ENCODE measurements around the gene KCNK5.

The KCNK5 gene

DNA sequence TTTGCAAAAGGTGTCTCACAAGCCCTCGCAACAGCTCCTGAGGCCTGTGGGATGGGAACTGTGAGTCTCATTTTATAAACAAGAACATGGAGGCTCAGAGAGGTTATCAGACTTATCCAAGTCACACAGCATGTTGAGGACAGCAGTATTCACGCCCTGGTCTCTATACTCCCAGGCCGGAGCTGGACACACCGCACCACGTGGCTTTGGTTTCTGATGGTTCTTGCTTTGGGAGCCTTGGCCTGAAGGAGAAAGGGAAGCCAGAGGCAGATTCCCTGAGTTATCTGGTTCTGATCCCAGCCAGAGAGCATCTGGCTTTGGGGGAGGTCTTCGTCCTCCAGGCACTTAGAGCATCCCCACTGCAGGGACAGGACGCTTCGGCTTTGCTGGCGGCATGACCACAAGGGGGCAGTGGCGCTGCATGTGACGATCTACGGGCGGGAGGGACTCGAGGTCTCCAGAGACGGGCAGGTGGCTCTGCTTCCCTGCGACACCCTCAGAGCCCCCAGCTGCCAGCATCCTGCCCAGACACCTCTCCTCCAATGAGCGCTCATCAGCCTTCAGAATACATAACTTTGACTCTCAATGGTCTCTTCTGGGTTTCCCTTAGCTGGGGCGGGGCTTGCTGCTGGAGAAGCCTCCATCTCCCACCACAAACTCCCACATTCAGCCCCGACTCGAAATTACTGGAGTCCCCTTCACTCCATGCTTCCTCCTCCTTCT lies 62.9 kb downstream of the KCNK5 start:
- TF ChIP-seq, protein P1, sequence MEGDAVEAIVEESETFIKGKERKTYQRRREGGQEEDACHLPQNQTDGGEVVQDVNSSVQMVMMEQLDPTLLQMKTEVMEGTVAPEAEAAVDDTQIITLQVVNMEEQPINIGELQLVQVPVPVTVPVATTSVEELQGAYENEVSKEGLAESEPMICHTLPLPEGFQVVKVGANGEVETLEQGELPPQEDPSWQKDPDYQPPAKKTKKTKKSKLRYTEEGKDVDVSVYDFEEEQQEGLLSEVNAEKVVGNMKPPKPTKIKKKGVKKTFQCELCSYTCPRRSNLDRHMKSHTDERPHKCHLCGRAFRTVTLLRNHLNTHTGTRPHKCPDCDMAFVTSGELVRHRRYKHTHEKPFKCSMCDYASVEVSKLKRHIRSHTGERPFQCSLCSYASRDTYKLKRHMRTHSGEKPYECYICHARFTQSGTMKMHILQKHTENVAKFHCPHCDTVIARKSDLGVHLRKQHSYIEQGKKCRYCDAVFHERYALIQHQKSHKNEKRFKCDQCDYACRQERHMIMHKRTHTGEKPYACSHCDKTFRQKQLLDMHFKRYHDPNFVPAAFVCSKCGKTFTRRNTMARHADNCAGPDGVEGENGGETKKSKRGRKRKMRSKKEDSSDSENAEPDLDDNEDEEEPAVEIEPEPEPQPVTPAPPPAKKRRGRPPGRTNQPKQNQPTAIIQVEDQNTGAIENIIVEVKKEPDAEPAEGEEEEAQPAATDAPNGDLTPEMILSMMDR (IDR thresholded peaks at IDR 0.05; ENCODE audit: insufficient read depth, low read length, missing control alignments), result peak; percentile 86
- POLR2A ChIA-PET, result no interaction called here

GRCh38 chr6:39157511-39157910 lies 71.8 kb downstream of the KCNK5 start:
- ChIA-PET CTCF (interaction anchor here (1.6 kb wide), 1 partner anchor 153 kb away, joined by 4 read pairs; no protein-coding TSS in a partner anchor), POLR2A (no interaction called here)
- TF ChIP-seq, protein P1 (IDR thresholded peaks at IDR 0.05; ENCODE audit: insufficient read depth, low read length, missing control alignments), result no peak
- H3K4me3 ChIP-seq (ENCODE audit: low read depth, low read length), result no peak overlapping the region
- no peak for DNase-seq (ENCODE audit: low read depth, low spot score)

More for the DNA sequence above, 62.9 kb downstream of the KCNK5 start:
- H3K4me3 ChIP-seq (ENCODE audit: low read depth, low read length), result no peak overlapping the region
- CTCF ChIA-PET, result interaction anchor here (0.7 to 8.8 kb wide), 10 partner anchors 8 to 144 kb away, joined by 3 to 107 read pairs (median 4); no protein-coding TSS in a partner anchor
- DNase-seq (ENCODE audit: low read depth, low spot score), result no peak

- TF ChIP-seq, protein P1 (IDR thresholded peaks at IDR 0.05; ENCODE audit: insufficient read depth, low read length, missing control alignments), result no peak
- DNase-seq (ENCODE audit: low read depth, low spot score), result no peak
- H3K4me3 ChIP-seq (ENCODE audit: low read depth, low read length), result no peak overlapping the region
- ChIA-PET POLR2A (no interaction called here), CTCF (interaction anchor here (1.6 kb wide), 1 partner anchor 154 kb away, joined by 4 read pairs; no protein-coding TSS in a partner anchor)
These were observed 72.5 kb downstream of the KCNK5 start for GRCh38 chr6:39156801-39157200.

DNA sequence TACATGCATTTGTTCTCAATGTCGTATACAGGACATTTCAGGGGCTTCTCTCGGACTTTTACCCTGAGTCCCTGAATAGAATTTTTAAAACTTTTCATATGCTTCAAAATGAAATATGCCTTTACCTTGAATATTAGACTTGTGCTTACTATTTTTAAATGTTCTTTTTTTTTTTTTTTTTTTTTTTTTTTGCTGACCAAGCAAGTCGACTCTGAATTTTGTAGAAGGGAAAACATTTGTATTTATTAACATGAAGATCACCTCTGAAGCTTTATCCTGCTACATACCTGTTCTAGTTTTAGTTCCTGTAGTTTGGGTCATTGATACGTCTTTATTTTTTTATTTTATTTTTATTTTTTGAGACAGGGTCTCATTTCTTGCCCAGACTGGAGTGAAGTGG lies 74.6 kb downstream of the KCNK5 start:
- TF ChIP-seq, protein P1 (IDR thresholded peaks at IDR 0.05; ENCODE audit: insufficient read depth, low read length, missing control alignments), result no peak
- H3K4me3 ChIP-seq (ENCODE audit: low read depth, low read length), result no peak overlapping the region
- no peak for DNase-seq (ENCODE audit: low read depth, low spot score)
- CTCF ChIA-PET, result no interaction called here
- POLR2A ChIA-PET, result no interaction called here

DNA sequence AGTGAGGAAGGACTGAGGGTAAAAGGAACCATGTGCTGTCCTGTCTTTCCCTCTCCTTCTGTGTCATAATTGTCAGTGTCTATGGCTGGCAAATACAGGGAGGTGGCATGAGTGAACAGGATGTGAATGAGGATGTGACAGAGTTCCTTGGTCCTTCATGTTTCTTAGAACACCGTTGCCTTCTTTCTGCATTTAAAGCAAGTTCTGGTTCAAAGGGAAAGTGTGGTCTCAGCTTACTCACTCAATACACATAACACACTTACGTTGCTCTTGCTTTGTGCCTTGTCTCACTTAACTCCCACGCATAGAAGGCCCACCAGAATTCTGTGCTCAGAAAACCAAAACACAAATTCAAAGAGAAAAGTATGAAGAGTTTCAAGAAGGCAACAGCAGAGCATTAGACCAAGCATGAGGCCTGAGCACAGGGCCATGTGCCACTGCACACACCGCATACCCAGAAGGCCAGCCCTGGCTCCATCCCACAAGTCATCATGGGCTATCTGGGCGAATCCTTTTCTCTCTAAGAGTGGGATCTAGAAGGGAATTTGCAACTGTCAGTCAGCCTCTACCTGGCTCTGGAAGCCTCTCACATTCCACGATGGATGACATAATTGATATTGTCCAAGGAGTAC lies 75.4 kb downstream of the KCNK5 start:
- no peak overlapping the region for H3K4me3 ChIP-seq (ENCODE audit: low read depth, low read length)
- TF ChIP-seq, protein P1 (IDR thresholded peaks at IDR 0.05; ENCODE audit: insufficient read depth, low read length, missing control alignments), result no peak
- DNase-seq (ENCODE audit: low read depth, low spot score), result no peak
- CTCF ChIA-PET, result interaction anchor here (1.0 kb wide), 1 partner anchor 12 kb away, joined by 3 read pairs; no protein-coding TSS in a partner anchor
- POLR2A ChIA-PET, result no interaction called here

DNA sequence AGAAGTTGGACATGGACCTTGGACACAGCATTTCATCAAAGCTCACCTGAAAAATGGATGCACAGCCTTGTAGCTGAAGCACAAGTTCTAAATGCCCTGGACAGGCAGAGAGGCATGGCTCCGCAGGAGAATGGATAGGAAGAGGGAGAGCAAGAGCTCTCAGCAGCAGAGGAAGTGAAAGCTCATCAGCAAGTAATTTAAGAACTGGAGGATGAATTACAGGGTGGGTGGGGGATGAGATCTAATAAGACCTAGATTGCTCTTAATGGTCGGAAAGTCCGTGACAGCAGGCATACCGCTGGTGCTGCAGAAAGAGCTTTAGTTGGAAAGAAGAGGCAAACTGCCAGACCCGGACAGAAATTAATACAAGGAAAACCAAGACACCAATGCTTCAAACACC lies 77.0 kb downstream of the KCNK5 start:
- H3K4me3 ChIP-seq (ENCODE audit: low read depth, low read length), result no peak overlapping the region
- DNase-seq (ENCODE audit: low read depth, low spot score), result no peak
- POLR2A ChIA-PET, result no interaction called here
- CTCF ChIA-PET, result no interaction called here
- TF ChIP-seq, protein P1 (IDR thresholded peaks at IDR 0.05; ENCODE audit: insufficient read depth, low read length, missing control alignments), result no peak
